ENCODE measurements around the gene PVALB.

The PVALB gene

GRCh38 chr22:36772451-36772850 is 44.4 kb downstream of the PVALB start:
- DNase-seq (ENCODE audit: low spot score): no peak

- DNase-seq (ENCODE audit: low spot score): no peak
Observed at GRCh38 chr22:36771356-36772063, 45.3 kb downstream of the PVALB start.

GRCh38 chr22:36770513-36771231 is 46.2 kb downstream of the PVALB start:
- DNase-seq (ENCODE audit: low spot score): no peak

- no peak for DNase-seq (ENCODE audit: low spot score)
Observed at GRCh38 chr22:36769541-36770512, 47.0 kb downstream of the PVALB start.

GRCh38 chr22:36768616-36769015 is 48.2 kb downstream of the PVALB start:
- DNase-seq (ENCODE audit: low spot score): no peak

- no peak for DNase-seq (ENCODE audit: low spot score)
Observed at GRCh38 chr22:36768141-36768540, 48.7 kb downstream of the PVALB start.

GRCh38 chr22:36767035-36767775 is 49.6 kb downstream of the PVALB start:
- DNase-seq (ENCODE audit: low spot score): no peak

GRCh38 chr22:36765943-36766450 is 50.8 kb downstream of the PVALB start:
- no peak for DNase-seq (ENCODE audit: low spot score)

GRCh38 chr22:36765131-36765942 is 51.5 kb downstream of the PVALB start:
- DNase-seq (ENCODE audit: low spot score): no peak

GRCh38 chr22:36764641-36765040 is 52.2 kb downstream of the PVALB start:
- DNase-seq (ENCODE audit: low spot score): no peak

GRCh38 chr22:36764060-36764459 is 52.8 kb downstream of the PVALB start:
- no peak for DNase-seq (ENCODE audit: low spot score)

GRCh38 chr22:36763576-36763975 is 53.3 kb downstream of the PVALB start:
- no peak for DNase-seq (ENCODE audit: low spot score)

- DNase-seq (ENCODE audit: low spot score): no peak
Observed at GRCh38 chr22:36762687-36763260, 54.1 kb downstream of the PVALB start.

- DNase-seq (ENCODE audit: low spot score): no peak
Observed at GRCh38 chr22:36761553-36762240, 55.1 kb downstream of the PVALB start.

GRCh38 chr22:36760786-36761185 is 56.0 kb downstream of the PVALB start:
- no peak for DNase-seq (ENCODE audit: low spot score)

- DNase-seq (ENCODE audit: low spot score): no peak
Observed at GRCh38 chr22:36759481-36760159, 57.2 kb downstream of the PVALB start.

GRCh38 chr22:36758792-36759271 is 58.0 kb downstream of the PVALB start:
- DNase-seq (ENCODE audit: low spot score): no peak

GRCh38 chr22:36757668-36758211 is 59.1 kb downstream of the PVALB start:
- peak; percentile 72 for DNase-seq (ENCODE audit: low spot score)

Data from HuH-7.5 (cell line).